Spleen (tissue), 11 donors: ENCODE results near the gene SUN1. TPM values are rescaled to one million over a fixed set of nuclear protein-coding genes. Genes with fewer than 3 reads are reported as not detected.

Experiments
- DNase-seq: peaks from one replicate; pipeline ENCODE4 v3.0.0-alpha.2; 2020
- H3K27ac ChIP-seq, 8 donors: fragments of 200-600 bp; sonication (generic) in 7 of 8; 1 replicate in 4 of 8; 2 replicates in 4 of 8; pipeline versions ENCODE4 v1.5.0 to v1.8.0; 2016 to 2021; ENCODE audit warnings: inconsistent platforms in 4 of 8, mild to moderate bottlenecking in 4 of 8, moderate library complexity in 1 of 8
- H3K27me3 ChIP-seq, 7 donors: fragments of 200-600 bp; sonication (generic) in 6 of 7; replicated peaks in 1 of 7; 1 replicate in 4 of 7; 2 replicates in 3 of 7; pipeline versions ENCODE4 v1.5.0 to v1.8.0; 2016 to 2021; ENCODE audit warnings: inconsistent platforms in 3 of 7, mild to moderate bottlenecking in 1 of 7
- H3K36me3 ChIP-seq, 6 donors: fragments of 200-600 bp; sonication (generic) in 5 of 6; 1 replicate in 4 of 6; 2 replicates in 2 of 6; pipeline versions ENCODE4 v1.5.0 to v1.8.0; 2016 to 2021; ENCODE audit warnings: inconsistent platforms in 2 of 6
- H3K4me1 ChIP-seq, 6 donors: fragments of 200-600 bp; sonication (generic) in 5 of 6; 1 replicate in 3 of 6; 2 replicates in 3 of 6; pipeline versions ENCODE4 v1.5.0 to v1.8.0; 2016 to 2021; ENCODE audit warnings: inconsistent platforms in 3 of 6
- H3K4me3 ChIP-seq, 8 donors: fragments of 200-600 bp; sonication (generic) in 7 of 8; 1 replicate in 4 of 8; 2 replicates in 4 of 8; pipeline versions ENCODE4 v1.5.0 to v1.8.0; 2016 to 2021; ENCODE audit warnings: inconsistent platforms in 4 of 8, mild to moderate bottlenecking in 4 of 8, moderate library complexity in 2 of 8
- H3K9me3 ChIP-seq, 8 donors: fragments of 200-600 bp; sonication (generic) in 7 of 8; 1 replicate in 4 of 8; 2 replicates in 4 of 8; pipeline versions ENCODE4 v1.5.0 to v1.8.0; 2016 to 2021; ENCODE audit warnings: inconsistent platforms in 4 of 8
- POLR2A ChIP-seq, 3 donors: fragments of 450-650 bp; IDR thresholded peaks; one replicate each; pipeline ENCODE4 v1.5.1; 2017; ENCODE audit warnings: antibody characterized with exemption in 3 of 3, mild to moderate bottlenecking in 1 of 3
- POLR2AphosphoS5 ChIP-seq, 3 donors: sonication (generic); formaldehyde crosslinking; IDR thresholded peaks; one replicate each; pipeline ENCODE4 v1.5.1; 2017; ENCODE audit warnings: antibody characterized with exemption in 3 of 3
- WGBS, 5 donors: extraction: QIAGEN DNeasy Blood & Tissue Kit in 3 of 5; methylation state at CpG; one replicate each; pipeline versions ENCODE4 v1.1.5 to v1.1.7; 2013 to 2018; 5-methylcytosine and 5-hydroxymethylcytosine counted together
- intact Hi-C: fragments of 100-400 bp; cut with DNase I; formaldehyde crosslinking; loops from one replicate; pipeline ENCODE4 v1.15.0; 2023; ENCODE audit warnings: low total_unique reads
- polyA plus RNA-seq, 3 donors: library from polyadenylated mRNA; stranded (reverse); fragments of 200-250 nt; gene quantifications; one replicate each; pipeline ENCODE4 v1.2.1, GENCODE V29; 2013
- total RNA-seq, 7 donors: library from RNA; depleted of rRNA in 3 of 7; stranded (reverse); fragments of >200 nt in 3 of 7; fragmentation: NEBNext Ultra II Directional in 4 of 7; extraction: Animal tissue kit (Norgen Biotek cat#: 25700) in 4 of 7; gene quantifications; one replicate each; pipeline versions ENCODE4 v1.1.0 to v1.2.1, GENCODE V29; 2016 to 2021
- TF ChIP-seq, protein P1 (sequence below), 11 experiments: fragments of 200-600 bp in 7 of 11; fragments of 450-650 bp in 4 of 11; sonication (generic) in 4 of 11; IDR thresholded peaks in 8 of 11; conservative IDR thresholded peaks in 3 of 11; 1 replicate in 7 of 11; 2 replicates in 4 of 11; pipeline versions ENCODE4 v1.4.0 to v1.8.0; 2016 to 2021; ENCODE audit warnings: antibody characterized with exemption in 11 of 11, inconsistent platforms in 4 of 11, mild to moderate bottlenecking in 1 of 11
- donor health status: healthy with polysubstance abuse.
- donor health status: DM: no; HTN: no; CAD: no; lungs with moderate emphysema.
- donor health status: DM: no; HTN: no; CAD: no.
- donor health status: Bipolar disorder and iron deficiency.
- donor health status: healthy.
- donor health status: DM: no; HTN: no; CAD: no.
- donor health status: DM: yes; HTN: yes; CAD: no.

Gene SUN1
- total and polyA plus RNA-seq, 10 donors, result 33.2 to 181 (median 135) TPM

GRCh38 chr7:859359-860030 is 27.2 kb downstream of the SUN1 start:
- intact Hi-C loops, result loop anchor here (5.0 kb wide), 1 partner anchor 542 kb away; no protein-coding TSS in a partner anchor
- no peaks in the 10 kb centered on the region for H3K27me3 ChIP-seq
- no peak overlapping the region for H3K27ac ChIP-seq
- no peak for DNase-seq
- no peaks in the 10 kb centered on the region for H3K4me1 ChIP-seq
- H3K9me3 ChIP-seq, result no peaks in the 10 kb centered on the region
- TF ChIP-seq POLR2A (IDR thresholded peaks at IDR 0.05) (no peak), POLR2AphosphoS5 (IDR thresholded peaks at IDR 0.05) (no peak)
- TF ChIP-seq, protein P1, sequence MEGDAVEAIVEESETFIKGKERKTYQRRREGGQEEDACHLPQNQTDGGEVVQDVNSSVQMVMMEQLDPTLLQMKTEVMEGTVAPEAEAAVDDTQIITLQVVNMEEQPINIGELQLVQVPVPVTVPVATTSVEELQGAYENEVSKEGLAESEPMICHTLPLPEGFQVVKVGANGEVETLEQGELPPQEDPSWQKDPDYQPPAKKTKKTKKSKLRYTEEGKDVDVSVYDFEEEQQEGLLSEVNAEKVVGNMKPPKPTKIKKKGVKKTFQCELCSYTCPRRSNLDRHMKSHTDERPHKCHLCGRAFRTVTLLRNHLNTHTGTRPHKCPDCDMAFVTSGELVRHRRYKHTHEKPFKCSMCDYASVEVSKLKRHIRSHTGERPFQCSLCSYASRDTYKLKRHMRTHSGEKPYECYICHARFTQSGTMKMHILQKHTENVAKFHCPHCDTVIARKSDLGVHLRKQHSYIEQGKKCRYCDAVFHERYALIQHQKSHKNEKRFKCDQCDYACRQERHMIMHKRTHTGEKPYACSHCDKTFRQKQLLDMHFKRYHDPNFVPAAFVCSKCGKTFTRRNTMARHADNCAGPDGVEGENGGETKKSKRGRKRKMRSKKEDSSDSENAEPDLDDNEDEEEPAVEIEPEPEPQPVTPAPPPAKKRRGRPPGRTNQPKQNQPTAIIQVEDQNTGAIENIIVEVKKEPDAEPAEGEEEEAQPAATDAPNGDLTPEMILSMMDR (IDR thresholded peaks at IDR 0.05 in 8 of 11, conservative IDR thresholded peaks at IDR 0.05 in 3 of 11), result no peak
- WGBS, 5 donors, result 83 to 91% (median 90%) methylated on average over 16 of the region's 16 CpGs
- H3K36me3 ChIP-seq, result peaks cover 9 to 100% (median 91%) of the 10 kb centered on the region in 6 donors
- H3K4me3 ChIP-seq, result no peak overlapping the region

DNA sequence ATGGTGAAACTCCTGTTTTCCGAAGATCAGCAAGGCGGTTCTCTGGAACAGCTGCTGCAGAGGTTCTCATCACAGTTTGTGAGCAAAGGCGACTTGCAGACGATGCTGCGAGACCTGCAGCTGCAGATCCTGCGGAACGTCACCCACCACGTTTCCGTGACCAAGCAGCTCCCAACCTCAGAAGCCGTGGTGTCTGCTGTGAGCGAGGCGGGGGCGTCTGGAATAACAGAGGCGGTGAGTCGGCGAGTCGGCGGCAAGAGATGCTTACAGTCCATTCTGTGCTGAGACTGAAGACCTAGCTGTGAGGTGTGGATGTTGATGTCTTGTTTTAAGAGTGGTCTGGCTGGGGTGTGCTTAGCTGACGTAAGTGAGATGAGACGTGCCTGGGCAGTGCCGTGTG is 27.9 kb downstream of the SUN1 start:
- H3K27me3 ChIP-seq, result no peaks in the 10 kb centered on the region
- no peak overlapping the region for H3K4me3 ChIP-seq
- TF ChIP-seq POLR2A (IDR thresholded peaks at IDR 0.05) (no peak), POLR2AphosphoS5 (IDR thresholded peaks at IDR 0.05) (no peak)
- TF ChIP-seq, protein P1 (IDR thresholded peaks at IDR 0.05 in 8 of 11, conservative IDR thresholded peaks at IDR 0.05 in 3 of 11), result no peak
- H3K36me3 ChIP-seq, result peaks cover 7 to 100% (median 89%) of the 10 kb centered on the region in 6 donors
- intact Hi-C loops, result no loop called here
- no peak for DNase-seq
- H3K4me1 ChIP-seq, result no peaks in the 10 kb centered on the region
- H3K9me3 ChIP-seq, result no peaks in the 10 kb centered on the region
- 90 to 96% (median 95%) methylated on average over 21 of the region's 21 CpGs for WGBS, 5 donors
- H3K27ac ChIP-seq, result no peak overlapping the region

DNA sequence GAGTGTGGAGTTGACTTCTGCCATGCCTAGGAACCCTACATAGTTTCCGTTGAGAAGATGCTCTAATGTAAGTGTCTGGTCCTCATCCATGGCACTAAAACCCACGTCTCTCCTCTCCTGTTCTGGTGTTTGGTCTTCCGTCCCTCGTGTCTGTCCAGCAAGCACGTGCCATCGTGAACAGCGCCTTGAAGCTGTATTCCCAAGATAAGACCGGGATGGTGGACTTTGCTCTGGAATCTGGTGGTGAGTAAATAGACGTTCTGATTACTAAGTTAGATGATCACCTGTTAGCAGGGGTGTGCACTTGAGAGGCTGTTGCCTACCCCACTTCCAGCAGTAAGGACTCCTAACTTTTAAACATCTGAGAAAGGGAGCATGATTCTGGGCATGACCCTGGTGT is 28.9 kb downstream of the SUN1 start:
- Histone ChIP-seq H3K9me3 (no peaks in the 10 kb centered on the region), H3K4me1 (no peaks in the 10 kb centered on the region), H3K27ac (no peak overlapping the region), H3K4me3 (no peak overlapping the region), H3K36me3 (peaks cover 7 to 100% (median 85%) of the 10 kb centered on the region in 6 donors), H3K27me3 (no peaks in the 10 kb centered on the region)
- no peak for DNase-seq
- intact Hi-C loops, result no loop called here
- WGBS, 5 donors, result 90 to 99% (median 97%) methylated on average over 9 of the region's 9 CpGs
- TF ChIP-seq POLR2AphosphoS5 (IDR thresholded peaks at IDR 0.05), result no peak
- TF ChIP-seq, protein P1 (IDR thresholded peaks at IDR 0.05 in 8 of 11, conservative IDR thresholded peaks at IDR 0.05 in 3 of 11), result no peak
- TF ChIP-seq POLR2A (IDR thresholded peaks at IDR 0.05), result no peak

- intact Hi-C loops, result no loop called here
- no peak for DNase-seq
- peaks cover 0 to 2% (median 0%) of the 10 kb centered on the region in 6 donors for H3K4me1 ChIP-seq
- peaks cover 7 to 100% (median 80%) of the 10 kb centered on the region in 6 donors for H3K36me3 ChIP-seq
- no peak overlapping the region for H3K27ac ChIP-seq
- TF ChIP-seq POLR2A (IDR thresholded peaks at IDR 0.05) (no peak), POLR2AphosphoS5 (IDR thresholded peaks at IDR 0.05) (no peak)
- TF ChIP-seq, protein P1 (IDR thresholded peaks at IDR 0.05 in 8 of 11, conservative IDR thresholded peaks at IDR 0.05 in 3 of 11), result no peak
- no peaks in the 10 kb centered on the region for H3K27me3 ChIP-seq
- H3K4me3 ChIP-seq, result no peak overlapping the region
- 92 to 97% (median 94%) methylated on average over 6 of the region's 6 CpGs for WGBS, 5 donors
- no peaks in the 10 kb centered on the region for H3K9me3 ChIP-seq
Measured at GRCh38 chr7:862157-862556, 29.9 kb downstream of the SUN1 start.
